Measurements from ENCODE around the gene CCNF.

CCNF gene

GRCh38 chr16:2507052-2507659, 77.9 kb downstream of the CCNF start (continued):
- TF ChIP-seq ZNF565 (CRISPR knock-in tag; conservative IDR thresholded peaks at IDR 0.05; ENCODE audit: low read depth) = no peak
- TF ChIP-seq ZNF8 (CRISPR knock-in tag; IDR thresholded peaks at IDR 0.05) = no peak
- no peak for TF ChIP-seq RARB (CRISPR knock-in tag; IDR thresholded peaks at IDR 0.05)

- no peak for ATAC-seq
- TF ChIP-seq ZNF565 (CRISPR knock-in tag; conservative IDR thresholded peaks at IDR 0.05; ENCODE audit: low read depth) = no peak
- TF ChIP-seq TSHZ2 (CRISPR knock-in tag; IDR thresholded peaks at IDR 0.05) = no peak
- no peak for TF ChIP-seq BACH2 (CRISPR knock-in tag; IDR thresholded peaks at IDR 0.05; ENCODE audit: borderline replicate concordance)
- TF ChIP-seq ZC3H10 (CRISPR knock-in tag; IDR thresholded peaks at IDR 0.05) = no peak
- TF ChIP-seq PPARA (CRISPR knock-in tag; IDR thresholded peaks at IDR 0.05; ENCODE audit: borderline replicate concordance) = no peak
- no peak for TF ChIP-seq ZNF8 (CRISPR knock-in tag; IDR thresholded peaks at IDR 0.05)
- no peak for TF ChIP-seq ZNF70 (CRISPR knock-in tag; IDR thresholded peaks at IDR 0.05)
- TF ChIP-seq CSRNP3 (CRISPR knock-in tag; IDR thresholded peaks at IDR 0.05) = no peak
- TF ChIP-seq GLIS3 (CRISPR knock-in tag; IDR thresholded peaks at IDR 0.05) = no peak
- no peak for TF ChIP-seq ARNTL (CRISPR knock-in tag; IDR thresholded peaks at IDR 0.05; ENCODE audit: borderline replicate concordance, low read depth)
- no peak for TF ChIP-seq PATZ1 (CRISPR knock-in tag; IDR thresholded peaks at IDR 0.05; ENCODE audit: borderline replicate concordance)
- no peak for TF ChIP-seq OSR1 (CRISPR knock-in tag; IDR thresholded peaks at IDR 0.05)
- no peak for TF ChIP-seq SNAI2 (CRISPR knock-in tag; IDR thresholded peaks at IDR 0.05)
- no peak for TF ChIP-seq ZFP30 (CRISPR knock-in tag; IDR thresholded peaks at IDR 0.05)
- no peak for TF ChIP-seq ISL1 (CRISPR knock-in tag; IDR thresholded peaks at IDR 0.05)
- TF ChIP-seq TOX (CRISPR knock-in tag; IDR thresholded peaks at IDR 0.05; ENCODE audit: borderline replicate concordance) = no peak
- TF ChIP-seq CREB5 (CRISPR knock-in tag; IDR thresholded peaks at IDR 0.05; ENCODE audit: low read depth) = no peak
Observed at GRCh38 chr16:2507665-2508064, 78.4 kb downstream of the CCNF start.

Data from SK-N-SH treated with all-trans-retinoic acid at 6 μM for 48 hours (cell line).